Measurements from ENCODE around the gene TANGO2. TPM values are rescaled to one million over a fixed set of nuclear protein-coding genes. Genes with fewer than 3 reads are reported as not detected.

The TANGO2 gene
- 10 to 100 TPM; 17.5 to 29.7 (median 27.6) TPM for total RNA-seq
- long read RNA-seq, donor 1, transcript TANGO2-201 (9 exons, 2,273 nt): major isoform, 5 of 55 reads
- long read RNA-seq, donor 1, partial matches to known transcripts: 7 of 55 reads
- long read RNA-seq, donor 1, other reads (novel, unspliced or antisense): 32 of 55 reads
- long read RNA-seq, donor 2, partial matches to known transcripts: 7 of 17 reads
- long read RNA-seq, donor 2, other reads (novel, unspliced or antisense): 4 of 17 reads

GRCh38 chr22:20020533-20021195 is at the start of gene TANGO2:
Gene TANGO2 (plus strand): TSS chr22:20021110. CDS start chr22:20036799, 15,689 bp downstream.
- peaks cover 18% of the 10 kb centered on the region for H3K4me1 ChIP-seq (ENCODE audit: low read depth)
- DNase-seq (peak; percentile 94 to 98 (median 96)), ATAC-seq (peak; percentile 92)
- intact Hi-C loops (cut with DNase I, micrococcal nuclease): no loop called here
- H3K9me3 ChIP-seq: no peaks in the 10 kb centered on the region
- TF ChIP-seq, protein P1, sequence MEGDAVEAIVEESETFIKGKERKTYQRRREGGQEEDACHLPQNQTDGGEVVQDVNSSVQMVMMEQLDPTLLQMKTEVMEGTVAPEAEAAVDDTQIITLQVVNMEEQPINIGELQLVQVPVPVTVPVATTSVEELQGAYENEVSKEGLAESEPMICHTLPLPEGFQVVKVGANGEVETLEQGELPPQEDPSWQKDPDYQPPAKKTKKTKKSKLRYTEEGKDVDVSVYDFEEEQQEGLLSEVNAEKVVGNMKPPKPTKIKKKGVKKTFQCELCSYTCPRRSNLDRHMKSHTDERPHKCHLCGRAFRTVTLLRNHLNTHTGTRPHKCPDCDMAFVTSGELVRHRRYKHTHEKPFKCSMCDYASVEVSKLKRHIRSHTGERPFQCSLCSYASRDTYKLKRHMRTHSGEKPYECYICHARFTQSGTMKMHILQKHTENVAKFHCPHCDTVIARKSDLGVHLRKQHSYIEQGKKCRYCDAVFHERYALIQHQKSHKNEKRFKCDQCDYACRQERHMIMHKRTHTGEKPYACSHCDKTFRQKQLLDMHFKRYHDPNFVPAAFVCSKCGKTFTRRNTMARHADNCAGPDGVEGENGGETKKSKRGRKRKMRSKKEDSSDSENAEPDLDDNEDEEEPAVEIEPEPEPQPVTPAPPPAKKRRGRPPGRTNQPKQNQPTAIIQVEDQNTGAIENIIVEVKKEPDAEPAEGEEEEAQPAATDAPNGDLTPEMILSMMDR (IDR thresholded peaks at IDR 0.05): no peak
- H3K4me3 ChIP-seq: peak within 1 kb of the TSS; percentile 75
- no peaks in the 10 kb centered on the region for H3K36me3 ChIP-seq (ENCODE audit: low read depth)

GRCh38 chr22:19971276-19972124 is 49.4 kb upstream of the TANGO2 start:
- DNase-seq: peak in 1 of 3 donors; percentile 46
- Histone ChIP-seq H3K36me3 (ENCODE audit: low read depth) (no peaks in the 10 kb centered on the region), H3K4me1 (ENCODE audit: low read depth) (no peaks in the 10 kb centered on the region)

DNA sequence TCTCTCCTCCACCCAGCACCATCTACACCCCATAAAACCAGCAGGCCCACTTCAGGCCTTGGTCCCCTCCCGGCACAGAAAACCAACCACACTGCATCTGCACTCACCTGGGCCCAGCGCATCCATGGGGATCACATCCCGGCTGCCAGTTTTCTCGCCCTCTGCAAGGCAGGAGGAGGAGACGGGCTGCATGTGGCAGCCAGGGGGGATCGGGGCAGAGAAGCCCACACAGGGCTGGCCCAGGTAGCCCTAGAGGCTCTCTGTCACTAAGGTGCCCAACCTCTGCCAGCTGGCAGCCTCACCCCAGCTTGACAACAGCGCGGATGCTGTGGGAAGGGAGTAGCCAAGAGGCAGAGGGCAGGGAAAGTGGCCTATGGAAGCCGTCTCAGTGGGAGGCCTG is 48.7 kb upstream of the TANGO2 start:
- Histone ChIP-seq H3K4me1 (ENCODE audit: low read depth) (no peaks in the 10 kb centered on the region), H3K36me3 (ENCODE audit: low read depth) (no peaks in the 10 kb centered on the region)
- intact Hi-C loops (cut with DNase I, micrococcal nuclease): loop anchor here in 1 of 2 donors (5.0 kb wide), 1 partner anchor 40 kb away; no protein-coding TSS in a partner anchor

More at GRCh38 chr22:19971276-19972124, 49.4 kb upstream of the TANGO2 start:
- Histone ChIP-seq H3K4me3 (no peak overlapping the region), H3K9me3 (no peaks in the 10 kb centered on the region)
- no peak for ATAC-seq
- intact Hi-C loops (cut with DNase I, micrococcal nuclease): loop anchor here (2.0 to 5.0 kb wide), 2 partner anchors 41 to 43 kb away; no protein-coding TSS in a partner anchor
- TF ChIP-seq, protein P1 (IDR thresholded peaks at IDR 0.05): no peak

DNA sequence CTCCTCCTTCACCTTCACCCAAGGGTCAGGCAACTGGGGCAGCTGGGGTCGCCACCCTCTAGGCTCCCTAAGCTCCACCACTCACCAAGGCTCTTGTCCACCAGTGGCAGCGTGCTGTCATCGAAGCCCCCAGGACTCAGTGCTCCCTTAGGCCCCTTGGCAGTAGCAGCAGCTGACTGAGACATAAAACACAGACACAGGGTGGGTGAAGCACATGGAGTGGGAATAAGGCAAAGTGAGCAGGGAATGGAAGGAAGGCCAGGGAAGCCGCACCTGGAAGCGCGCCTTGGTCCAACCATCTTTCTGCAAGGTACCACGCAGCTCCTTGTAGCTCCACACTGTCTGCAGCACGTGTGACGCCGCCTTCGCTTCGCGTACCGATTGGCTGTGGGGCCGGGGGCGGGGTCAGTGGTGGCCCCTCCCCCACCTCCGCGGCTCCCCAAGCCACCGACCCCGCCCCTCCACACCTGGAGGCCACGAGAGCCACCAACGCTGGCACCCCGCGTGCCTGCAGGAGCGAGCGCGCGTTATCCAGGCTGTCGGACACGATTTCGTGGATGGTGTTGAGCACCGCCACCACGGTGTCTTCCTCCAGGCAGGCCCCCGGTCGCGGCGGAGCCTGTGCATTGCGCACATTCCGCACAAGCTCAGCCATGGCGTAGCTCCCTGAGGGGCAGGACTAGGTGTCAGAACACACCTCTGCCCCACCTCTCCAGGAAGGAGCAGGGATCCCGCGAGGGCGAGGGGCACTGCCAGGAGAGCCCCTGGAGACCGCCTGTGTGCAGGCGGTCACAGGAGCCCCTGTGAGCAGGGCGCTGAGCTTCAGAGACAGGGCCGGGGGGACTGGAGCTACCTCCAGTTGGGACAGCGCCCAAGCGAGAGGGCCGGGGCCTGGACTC is 48.0 kb upstream of the TANGO2 start:
- Histone ChIP-seq H3K9me3 (no peaks in the 10 kb centered on the region), H3K4me1 (ENCODE audit: low read depth) (no peaks in the 10 kb centered on the region), H3K36me3 (ENCODE audit: low read depth) (no peaks in the 10 kb centered on the region), H3K4me3 (no peak overlapping the region)
- TF ChIP-seq, protein P1 (IDR thresholded peaks at IDR 0.05): no peak
- DNase-seq: peak in 1 of 3 donors; percentile 41
- intact Hi-C loops (cut with DNase I, micrococcal nuclease): loop anchor here in 1 of 2 donors (5.0 kb wide), 1 partner anchor 39 kb away; no protein-coding TSS in a partner anchor
- no peak for ATAC-seq

More for the DNA sequence above, 48.7 kb upstream of the TANGO2 start:
- TF ChIP-seq, protein P1 (IDR thresholded peaks at IDR 0.05): no peak
- no peaks in the 10 kb centered on the region for H3K9me3 ChIP-seq
- DNase-seq: peak in 1 of 3 donors; percentile 31
- ATAC-seq: no peak
- H3K4me3 ChIP-seq: no peak overlapping the region

Data from mucosa of descending colon (tissue), 3 donors.